DMS 273 (cell line): ENCODE data around the gene PEX5.
"Not testable (repeated sequence)": the region's sequence is repeated elsewhere in the genome, so short reads cannot be mapped to it uniquely, and the experiment has no call there.

Experiments
- DNase-seq: peaks from one replicate; lab custom pipeline; 2025; ENCODE audit not compliant: unreplicated experiment; lab: John Stamatoyannopoulos, UW

Gene PEX5

DNA sequence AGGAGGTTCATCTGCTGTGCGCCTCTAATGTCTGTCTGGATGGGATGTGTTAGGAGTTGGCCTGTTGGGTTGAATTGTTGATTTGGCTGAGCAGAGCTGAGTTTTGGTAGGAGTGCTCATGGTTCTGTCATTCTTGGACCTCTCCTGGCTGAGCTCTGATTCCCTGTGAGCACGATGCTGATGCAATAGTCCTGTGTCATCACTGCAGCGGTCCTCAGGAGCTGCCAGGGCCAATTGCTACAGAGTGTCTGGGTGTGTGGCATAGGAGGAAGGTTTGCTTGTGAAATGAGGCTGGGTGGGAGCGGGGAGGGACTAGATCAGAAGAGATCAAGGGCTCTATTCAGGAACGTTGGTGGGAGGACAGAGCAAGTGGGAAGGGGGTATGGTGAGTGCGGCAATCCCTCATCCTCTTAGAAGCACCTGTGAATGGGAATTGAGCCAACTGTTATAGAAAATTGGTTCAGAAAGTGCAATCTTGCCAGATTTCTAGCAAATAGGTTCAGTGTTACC, 21.2 kb downstream of the PEX5 start:
- DNase-seq = no peak

DNA sequence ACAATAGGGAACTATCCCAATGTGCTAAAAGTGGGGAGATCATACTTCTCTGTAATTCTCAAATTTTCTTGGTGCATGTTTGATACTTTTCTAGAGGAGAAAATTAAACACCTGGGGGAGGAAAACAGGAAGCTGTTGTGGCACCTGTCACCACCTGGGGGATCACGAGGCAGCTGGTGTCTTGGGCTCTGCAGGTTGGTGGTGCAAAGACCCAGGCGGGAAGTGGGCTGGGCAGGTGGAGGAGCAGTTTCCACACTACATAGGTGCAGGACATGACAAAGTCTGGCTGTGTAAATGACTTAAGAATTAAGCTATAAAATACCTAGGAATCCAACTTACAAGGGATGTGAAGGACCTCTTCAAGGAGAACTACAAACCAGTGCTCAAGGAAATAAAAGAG, 23.2 kb downstream of the PEX5 start:
- no peak for DNase-seq

DNA sequence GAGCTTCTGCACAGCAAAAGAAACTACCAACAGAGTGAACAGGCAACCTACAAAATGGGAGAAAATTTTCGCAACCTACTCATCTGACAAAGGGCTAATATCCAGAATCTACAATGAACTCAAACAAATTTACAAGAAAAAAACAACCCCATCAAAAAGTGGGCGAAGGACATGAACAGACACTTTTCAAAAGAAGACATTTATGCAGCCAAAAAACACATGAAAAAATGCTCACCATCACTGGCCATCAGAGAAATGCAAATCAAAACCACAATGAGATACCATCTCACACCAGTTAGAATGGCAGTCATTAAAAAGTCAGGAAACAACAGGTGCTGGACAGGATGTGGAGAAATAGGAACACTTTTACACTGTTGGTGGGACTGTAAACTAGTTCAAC, 24.3 kb downstream of the PEX5 start:
- DNase-seq = not testable (repeated sequence)

DNA sequence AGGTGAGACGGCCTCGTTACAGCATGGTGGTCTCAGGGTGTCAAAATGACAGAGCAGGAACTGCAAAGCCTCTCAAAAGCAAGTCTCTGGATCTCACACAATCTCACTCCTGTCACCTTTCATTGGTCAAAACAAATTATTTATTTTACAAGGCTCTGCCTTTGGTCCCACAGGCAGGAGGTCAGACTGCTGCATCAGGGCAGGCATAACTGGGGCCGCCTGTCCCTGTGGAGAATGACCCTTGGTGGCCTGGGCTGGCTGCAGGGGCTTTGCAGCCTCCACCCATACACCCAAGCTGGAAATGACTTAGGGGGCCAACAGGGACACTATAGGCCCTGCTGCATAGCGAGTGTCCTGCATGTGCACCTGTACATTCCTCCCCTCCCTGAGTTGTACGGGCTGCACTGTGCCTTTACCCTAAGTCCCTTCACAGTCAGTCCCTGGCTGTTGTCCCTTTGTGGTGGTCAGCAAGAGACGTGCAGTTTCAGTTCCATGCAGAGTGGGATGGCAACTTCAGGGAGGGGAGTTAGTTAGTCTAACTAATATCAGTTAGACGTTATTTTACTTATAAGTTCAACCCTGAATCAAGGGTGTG, 28.1 kb downstream of the PEX5 start:
- DNase-seq = no peak

DNA sequence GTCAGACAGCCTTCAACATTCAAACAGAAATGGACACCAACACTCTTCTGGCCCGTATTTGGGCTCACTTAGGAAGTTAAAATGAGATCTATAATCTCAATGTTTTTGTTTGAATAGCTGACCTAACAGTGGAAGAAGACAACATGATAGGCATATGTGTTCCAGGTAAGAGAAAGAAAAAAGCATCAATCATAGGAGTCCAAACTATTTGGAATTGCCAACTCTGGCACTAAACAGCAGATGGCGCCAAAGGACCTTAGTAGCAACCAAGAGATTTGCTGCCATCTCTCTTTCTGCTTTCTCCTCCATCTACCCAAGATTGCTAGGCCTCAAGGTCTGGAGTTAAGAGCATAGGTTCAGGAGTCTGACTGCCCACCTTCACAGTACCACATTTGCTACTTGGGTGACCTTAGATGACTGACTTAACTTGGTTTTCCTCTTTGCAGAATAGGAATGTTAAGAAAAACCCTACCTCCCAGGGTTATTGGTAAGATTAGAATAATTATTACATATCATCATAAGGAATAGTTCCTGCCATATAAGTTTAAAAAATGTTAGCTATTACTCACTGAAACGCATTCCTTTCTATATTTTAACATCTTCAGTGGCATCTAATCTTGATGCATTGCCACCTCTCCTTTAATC, 30.2 kb downstream of the PEX5 start:
- DNase-seq = peak; percentile 77

DNA sequence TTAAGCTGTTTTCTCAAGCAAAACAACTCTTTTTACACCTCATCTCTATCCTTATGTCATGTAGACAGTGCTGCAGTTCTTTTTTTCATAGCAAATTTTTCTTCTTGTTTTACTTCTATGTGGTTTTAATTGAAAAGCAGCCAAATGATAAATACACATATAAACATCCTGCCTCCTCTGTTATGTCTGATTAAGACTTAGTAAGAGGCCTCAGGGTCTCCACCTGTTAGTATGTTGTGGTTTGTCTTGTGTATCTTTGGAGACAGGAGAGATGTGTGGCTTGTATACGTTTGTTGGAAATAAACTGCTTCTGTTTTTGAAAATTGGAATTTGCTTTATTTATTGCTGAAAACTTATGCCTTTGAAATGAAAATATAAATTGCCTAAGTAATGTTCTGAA, 32.0 kb downstream of the PEX5 start:
- DNase-seq = no peak

DNA sequence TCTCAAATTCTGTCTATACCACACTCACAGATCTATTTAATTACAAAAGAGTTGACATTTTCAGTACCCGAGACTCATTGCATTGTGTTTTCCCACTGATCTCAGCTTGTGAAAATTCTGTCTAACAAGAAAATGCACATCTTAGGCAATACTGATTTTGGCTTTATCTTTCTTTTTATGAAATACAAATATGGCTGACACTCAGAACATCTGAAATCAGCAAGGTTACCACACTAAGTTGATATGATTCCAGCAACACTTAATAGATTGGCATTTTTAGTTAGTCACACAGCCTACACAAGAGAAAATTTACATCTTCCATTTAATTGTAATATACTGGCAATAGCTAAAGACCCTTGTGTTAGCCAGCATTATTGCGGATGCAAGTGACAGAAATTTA, 40.3 kb downstream of the PEX5 start:
- DNase-seq = no peak

DNA sequence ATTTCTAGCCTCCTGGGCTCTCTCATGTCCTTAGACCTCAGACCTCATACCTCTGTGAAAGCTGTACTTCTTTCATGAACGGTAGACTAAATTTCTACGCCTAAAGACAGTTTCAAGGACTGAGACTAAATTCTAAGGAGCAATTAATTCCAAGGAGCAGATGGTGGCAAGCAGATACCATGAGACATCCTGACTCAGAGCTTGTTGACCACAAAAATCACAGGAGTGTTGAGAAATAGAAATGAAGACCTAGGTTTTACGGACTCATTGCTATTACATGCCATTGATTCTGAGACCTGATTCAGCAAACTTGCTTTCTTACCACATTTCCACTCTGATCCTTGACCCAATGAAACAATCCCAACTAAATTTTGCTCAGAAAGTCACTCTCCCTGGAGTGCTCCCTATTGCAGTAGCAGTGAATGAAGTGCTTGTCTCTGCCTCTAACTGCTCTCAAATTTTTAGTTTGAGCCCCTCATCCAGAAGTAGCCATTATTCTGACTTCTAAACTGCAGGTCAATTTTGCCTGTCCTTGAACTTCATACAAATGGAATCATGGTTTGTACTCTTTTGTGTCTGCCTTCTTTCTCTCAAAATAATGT, 52.0 kb downstream of the PEX5 start:
- no peak for DNase-seq

DNA sequence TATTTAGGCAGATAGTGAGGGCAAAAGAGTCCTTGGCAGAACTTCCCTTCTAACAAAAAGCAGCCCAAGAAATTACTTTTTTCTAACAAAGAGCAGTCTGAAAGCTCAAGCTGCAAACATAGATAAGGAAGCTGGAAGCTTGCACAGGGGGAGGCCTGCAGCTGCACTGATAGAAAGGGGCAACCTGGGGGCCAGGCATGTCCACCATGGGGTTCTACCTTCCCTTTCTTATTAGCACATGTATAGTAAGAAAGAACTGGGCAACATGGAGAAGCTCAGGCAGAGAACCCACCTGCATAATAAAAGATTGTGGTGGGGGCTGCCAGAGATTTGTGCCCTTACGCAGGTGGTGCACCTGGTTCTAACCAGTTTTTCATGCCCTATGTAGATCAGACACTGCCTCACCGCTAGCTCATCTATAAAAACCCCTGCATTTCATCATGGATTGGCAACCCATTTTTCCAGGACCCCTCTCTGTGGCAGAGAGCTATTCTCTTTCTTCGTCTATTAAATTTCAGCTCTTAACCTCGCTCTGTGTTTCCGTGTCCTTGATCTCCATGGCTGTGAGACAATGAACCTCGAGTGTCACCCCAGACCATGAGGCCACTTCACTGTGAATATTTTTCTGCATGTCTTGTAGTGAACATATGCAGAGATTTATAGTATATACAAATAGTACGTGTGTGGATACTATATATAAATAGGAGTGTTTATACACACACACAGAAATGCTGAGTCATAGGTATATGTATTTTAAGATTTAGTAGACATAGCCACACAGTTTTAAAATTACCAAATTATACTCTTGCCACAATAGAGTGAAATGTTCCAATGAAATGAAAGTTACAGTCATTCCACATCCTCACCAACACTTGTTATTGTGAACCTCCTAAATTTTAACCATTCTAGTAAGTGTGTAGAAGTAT, 53.0 kb downstream of the PEX5 start:
- no peak for DNase-seq

DNA sequence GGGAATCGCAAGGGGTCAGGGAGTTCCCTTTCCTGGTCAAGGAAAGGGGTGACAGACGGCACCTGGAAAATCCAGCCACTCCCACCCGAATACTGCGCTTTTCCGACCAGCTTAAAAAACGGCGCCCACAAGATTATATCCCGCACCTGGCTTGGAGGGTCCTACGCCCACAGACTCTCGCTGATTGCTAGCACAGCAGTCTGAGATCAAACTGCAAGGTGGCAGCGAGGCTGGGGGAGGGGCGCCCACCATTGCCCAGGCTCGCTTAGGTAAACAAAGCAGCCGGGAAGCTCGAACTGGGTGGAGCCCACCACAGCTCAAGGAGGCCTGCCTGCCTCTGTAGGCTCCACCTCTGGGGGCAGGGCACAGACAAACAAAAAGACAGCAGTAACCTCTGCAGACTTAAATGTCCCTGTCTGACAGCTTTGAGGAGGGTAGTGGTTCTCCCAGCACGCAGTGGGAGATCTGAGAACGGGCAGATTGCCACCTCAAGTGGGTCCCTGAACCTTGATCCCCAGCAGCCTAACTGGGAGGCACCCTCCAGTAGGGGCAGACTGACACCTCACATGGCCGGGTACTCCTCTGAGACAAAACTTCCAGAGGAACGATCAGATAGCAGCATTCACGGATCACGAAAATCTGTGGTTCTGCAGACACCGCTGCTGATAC, 62.0 kb downstream of the PEX5 start:
- DNase-seq = not testable (repeated sequence)

DNA sequence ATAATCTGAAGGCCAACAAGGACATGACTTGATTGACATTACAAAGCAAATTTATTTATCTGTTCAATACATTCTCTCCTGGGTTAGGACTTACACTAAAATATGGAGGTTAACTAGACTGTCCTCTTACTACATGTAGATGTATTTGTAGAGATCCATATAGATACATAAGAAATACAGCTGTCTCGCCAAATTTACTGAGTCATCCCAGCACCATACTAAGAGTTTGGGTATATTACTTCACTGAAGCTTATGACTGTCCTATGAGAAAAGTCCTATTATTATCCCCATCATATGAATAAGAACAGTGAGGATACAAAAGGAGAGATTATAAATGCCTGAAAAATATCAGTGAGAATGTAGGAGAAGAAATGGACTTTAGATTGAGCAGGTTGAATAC, 69.6 kb downstream of the PEX5 start:
- no peak for DNase-seq
